Fibroblast of gingiva (primary cell): ENCODE measurements around the gene ARL15.

ENCODE experiments used
- DNase-seq: peaks from one replicate; pipeline ENCODE4 v3.0.0-alpha.2; 2011; ENCODE audit warnings: low read depth

Gene ARL15

GRCh38 chr5:54285686-54286085 is 24.7 kb downstream of the ARL15 start:
- no peak for DNase-seq

DNA sequence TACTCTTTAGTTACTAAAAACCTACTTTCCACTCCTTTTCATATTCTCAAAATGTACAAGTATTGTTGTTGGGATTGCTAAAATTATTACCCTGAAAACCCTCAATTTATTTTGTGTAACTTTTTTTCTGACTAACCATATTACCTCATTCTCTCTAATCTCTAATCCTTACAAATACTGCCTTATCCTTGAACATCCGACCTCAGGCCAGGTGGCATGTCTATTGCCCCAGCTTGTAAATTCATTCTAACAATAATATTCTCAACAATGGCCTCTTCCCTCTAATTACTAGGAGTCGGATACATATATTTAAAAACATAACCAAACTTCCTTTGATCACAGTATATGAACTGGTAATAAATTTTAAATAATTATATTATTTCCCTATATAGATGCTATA is 25.8 kb downstream of the ARL15 start:
- no peak for DNase-seq

GRCh38 chr5:54282876-54283275 is 27.5 kb downstream of the ARL15 start:
- no peak for DNase-seq

DNA sequence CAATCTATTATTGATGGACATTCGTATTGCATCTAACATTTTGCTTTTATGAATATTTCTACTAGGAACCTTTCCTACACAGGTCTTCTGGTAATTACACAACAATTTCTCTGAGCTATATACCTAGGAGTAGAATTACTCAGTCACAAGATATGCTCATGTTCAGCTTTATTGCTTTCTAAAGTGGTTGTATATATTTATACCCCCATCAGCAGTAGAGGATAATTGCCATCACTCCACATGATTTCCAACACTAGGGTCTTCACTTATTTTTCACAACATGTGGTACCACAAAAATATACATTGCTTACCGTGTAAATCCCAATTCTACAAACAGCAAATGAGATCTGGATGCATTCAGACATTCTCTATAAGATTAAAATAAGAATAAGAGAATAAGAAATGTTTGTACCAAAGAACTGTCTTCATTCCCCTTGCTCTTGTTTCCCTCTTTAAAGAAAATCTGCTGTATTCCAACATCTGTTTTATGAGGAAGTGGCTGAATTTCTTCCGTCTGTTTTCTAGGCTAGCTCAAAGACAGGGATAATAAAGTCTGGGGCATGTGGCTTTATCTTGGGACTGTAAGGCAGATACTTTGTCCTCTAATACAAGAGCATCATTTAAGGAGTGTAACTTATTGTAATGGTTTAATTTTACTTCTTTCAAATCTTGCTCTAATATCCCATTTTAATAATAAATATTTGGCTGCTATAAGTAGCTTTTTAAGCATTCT is 28.2 kb downstream of the ARL15 start:
- DNase-seq, result no peak

DNA sequence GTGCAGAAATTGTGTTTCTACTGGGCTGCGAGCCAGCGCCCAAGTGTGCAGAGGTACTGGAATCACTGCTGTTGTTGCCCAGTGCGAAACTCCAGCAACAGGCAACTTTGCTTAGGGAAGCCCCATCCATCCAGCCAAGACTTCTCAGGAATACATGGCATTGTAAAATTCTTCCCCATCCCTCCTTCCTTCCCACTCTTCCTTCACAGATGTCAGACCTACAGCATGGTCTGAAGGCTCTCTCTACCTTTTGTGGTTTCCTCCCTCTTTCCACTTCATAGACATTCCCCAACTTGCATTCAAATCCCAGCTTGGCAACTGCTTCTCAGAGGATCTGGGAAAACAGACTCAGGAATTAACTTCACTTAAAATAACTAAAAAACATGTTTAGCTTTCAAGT is 30.4 kb downstream of the ARL15 start:
- DNase-seq, result no peak

DNA sequence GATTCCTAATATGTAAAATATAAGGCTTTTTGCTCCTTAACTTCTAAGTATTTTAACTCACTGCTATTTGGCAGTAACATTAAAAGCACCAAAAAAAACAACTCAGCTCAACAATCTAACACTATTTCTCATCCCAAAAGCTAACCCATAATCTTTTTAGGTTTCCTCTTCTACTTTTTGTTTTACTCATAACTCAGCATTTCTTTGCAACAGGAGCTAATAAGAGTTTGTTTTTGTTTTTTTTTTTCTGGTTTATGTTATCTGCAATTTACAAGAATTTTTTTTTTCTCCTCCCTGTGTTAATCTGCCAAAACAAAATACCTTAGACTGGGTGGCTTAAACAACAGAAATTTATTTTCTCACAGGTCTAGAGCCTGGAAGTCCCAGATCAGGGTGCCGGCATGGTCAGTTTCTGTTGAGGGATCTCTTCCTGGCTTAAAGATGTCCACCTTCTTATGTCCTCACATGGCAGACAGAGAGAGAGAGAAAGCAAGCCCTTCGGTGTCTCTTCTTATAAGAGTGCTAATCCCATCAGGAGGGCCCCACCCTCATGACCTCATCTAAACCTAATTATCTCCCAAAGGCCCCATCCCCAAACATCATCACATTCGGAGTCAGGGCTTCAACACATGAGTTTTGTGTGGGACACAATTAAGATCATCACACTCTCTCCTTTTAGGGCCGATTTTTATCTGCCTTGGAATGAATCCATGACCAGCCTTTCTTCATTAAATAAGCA is 31.2 kb downstream of the ARL15 start:
- DNase-seq, result no peak

GRCh38 chr5:54278036-54278830 is 32.1 kb downstream of the ARL15 start:
- no peak for DNase-seq

- DNase-seq, result no peak
Measured at GRCh38 chr5:54276048-54276447, 34.3 kb downstream of the ARL15 start.

GRCh38 chr5:54275361-54275760 is 35.0 kb downstream of the ARL15 start:
- no peak for DNase-seq

- DNase-seq, result no peak
Measured at GRCh38 chr5:54274944-54275343, 35.4 kb downstream of the ARL15 start.

GRCh38 chr5:54273715-54274114 is 36.7 kb downstream of the ARL15 start:
- no peak for DNase-seq

GRCh38 chr5:54272746-54273145 is 37.6 kb downstream of the ARL15 start:
- DNase-seq, result no peak

GRCh38 chr5:54270326-54270725 is 40.0 kb downstream of the ARL15 start:
- DNase-seq, result no peak

DNA sequence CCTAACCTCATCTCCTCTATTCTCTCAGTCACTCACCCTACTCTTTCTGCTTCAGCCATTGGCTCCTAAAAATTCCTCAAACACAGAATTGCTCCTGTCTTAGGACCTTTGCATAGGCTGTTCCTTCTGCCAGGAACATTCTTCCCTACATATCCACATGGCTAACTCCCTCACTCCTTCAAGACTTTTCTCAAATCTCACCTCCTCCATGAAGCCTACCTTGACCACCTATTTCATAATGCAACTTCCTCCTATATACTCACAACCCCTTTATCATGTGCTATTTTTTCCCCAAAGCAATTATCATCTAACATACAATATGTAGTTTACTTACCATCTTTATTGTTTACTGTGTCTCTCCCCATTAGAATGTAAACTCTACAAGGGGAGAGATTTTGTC is 45.8 kb downstream of the ARL15 start:
- no peak for DNase-seq

GRCh38 chr5:54263447-54263846 is 46.9 kb downstream of the ARL15 start:
- DNase-seq, result no peak

DNA sequence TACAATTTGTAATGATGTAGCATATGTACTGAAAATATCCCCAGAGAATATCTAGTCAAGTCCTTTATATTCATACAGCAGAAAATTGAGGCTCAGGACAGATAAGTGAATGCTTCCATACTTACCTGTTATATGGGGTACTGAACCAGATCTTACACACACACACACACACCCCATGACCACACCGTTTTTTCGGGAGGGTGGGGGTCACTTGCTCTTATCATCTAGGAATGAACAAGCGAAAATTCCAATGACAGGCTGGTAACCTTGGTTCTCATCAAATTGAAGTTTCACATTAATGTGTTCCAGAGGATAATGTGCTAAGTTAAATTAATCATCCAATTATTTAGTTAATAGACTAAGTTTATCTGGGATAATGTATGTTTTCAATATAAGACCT is 48.8 kb downstream of the ARL15 start:
- no peak for DNase-seq

GRCh38 chr5:54259981-54260380 is 50.4 kb downstream of the ARL15 start:
- no peak for DNase-seq

DNA sequence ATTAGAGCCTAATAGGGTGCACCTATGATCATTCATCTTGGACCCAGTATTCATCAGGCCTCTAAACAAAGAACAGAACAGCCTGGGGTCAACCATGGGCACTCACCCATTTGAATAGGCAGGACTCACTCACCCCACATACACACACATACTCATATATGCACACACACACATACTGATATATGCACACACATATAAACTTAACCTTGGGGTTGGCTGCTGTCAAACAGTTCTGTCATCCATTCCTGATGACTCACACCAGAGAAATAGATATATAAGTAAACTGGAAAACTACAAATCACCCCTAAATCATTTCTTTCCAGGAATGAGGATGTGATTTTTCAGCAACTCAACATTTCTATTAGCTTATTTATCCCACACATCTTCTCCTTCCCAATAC is 51.3 kb downstream of the ARL15 start:
- no peak for DNase-seq

DNA sequence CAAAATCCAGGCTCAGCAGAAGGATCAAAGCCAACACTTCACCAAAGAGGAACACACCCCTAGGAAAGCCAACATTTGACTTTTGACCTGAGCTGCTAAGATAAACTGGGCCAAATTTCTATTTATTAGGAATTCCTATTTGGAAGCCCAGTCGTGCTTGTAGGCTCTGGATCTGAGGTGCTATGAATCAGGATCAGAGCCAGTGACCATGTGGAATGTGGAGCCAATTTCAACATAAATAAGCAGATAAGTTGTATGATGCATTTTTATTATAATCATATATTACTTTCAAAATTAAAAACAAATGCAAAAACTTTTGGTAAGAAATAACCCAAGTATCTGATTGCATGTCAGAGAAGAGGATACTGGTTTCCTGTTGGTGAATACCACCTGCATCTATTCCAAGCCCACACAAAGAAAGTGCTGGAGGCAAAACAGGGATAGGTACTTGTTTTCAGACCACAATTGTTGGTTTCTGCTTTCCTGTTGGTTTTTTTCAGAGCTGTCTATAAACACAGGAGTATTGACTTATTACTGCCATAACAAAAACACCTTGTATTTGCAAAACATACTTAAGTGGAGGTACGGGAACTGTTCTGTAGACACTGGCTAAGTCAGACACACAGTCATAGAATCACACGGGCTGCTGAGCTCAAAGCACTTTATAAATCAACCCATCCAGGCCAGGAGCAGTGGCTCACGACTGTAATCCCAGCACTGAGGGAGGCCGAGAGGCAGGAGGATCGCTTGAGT is 52.8 kb downstream of the ARL15 start:
- peak; percentile 43 for DNase-seq

DNA sequence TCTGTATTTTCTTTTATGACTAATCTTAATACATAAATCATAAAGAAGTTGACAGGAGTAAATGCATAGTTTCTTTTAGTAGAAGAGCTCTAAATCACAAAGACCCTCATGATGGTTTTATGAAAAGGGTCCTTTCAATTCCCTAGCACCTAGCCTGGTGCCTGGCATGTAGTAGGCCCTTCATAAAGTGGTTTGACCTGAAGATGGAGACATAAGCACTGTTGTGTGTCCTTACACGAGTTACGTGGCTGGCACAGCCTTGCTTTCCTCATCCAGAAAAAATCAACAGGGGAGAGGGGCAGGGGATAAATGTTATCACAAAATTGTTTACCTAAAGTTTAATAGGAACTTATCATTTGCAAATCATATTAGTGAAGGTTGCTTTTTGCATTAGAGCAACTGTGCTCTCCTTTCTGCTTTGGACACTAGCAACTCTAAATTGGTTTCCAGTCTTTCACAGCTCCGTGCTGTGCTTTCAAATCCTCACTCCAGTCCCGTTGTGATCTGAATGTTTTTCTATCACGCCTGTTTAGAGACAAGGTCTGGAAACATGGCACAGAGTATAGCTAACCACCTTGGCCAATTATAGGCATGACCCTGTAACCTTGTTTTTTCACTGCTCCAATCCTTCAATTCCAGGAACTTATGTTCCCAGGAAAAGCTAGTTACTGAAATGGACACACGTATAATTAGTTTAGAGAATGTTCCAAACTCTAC is 55.7 kb downstream of the ARL15 start:
- DNase-seq, result no peak

DNA sequence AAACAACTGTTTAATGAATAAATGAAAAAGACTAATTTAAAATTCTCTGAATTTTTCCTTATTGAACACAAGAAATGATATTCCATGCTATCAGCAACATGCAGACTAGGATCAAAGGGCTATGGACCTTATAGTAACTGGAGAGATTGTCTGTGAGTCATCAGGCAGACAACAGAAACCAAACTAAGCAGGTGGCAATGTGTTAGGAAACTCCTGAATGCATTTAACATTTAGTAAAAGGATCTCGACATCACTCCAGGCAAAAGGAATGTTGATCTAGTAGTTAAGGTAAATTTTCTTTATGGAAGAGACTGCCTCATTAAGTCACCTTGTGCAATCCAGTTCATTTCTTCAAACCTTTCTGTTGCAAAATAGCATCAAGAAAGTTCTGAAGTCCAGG is 58.4 kb downstream of the ARL15 start:
- DNase-seq, result no peak
